Stimulated activated CD4-positive, alpha-beta T cell treated with anti-CD3 and anti-CD28 coated beads, Interleukin-12 subunit alpha, Interleukin-12 subunit beta, amount 100 ng/mL, for 4 hours (primary cell): ENCODE data around the gene TTC3.

Source experiments
- DNase-seq: peaks from one replicate; pipeline ENCODE4 v3.0.0-alpha.2; 2020

Gene TTC3

DNA sequence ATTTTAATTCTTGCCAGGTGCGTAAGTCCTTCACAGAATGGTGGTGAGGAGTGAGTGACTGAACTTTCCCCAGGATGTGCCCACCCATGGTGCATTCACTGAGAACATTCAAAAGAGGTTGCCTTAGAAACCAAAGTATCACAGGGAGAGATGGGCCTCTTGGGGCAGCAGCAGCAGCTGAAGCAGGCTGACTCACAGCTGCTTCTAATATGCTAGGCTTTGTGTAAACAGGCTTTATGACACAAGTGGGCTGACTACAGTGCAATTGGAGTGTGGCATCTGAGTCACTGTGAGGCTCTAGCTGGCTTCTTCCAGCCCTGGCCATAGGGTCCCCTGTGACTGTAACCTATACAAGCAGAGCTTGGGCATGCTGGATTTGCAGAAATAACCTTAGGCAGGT lies 12.8 kb upstream of the TTC3 start:
- DNase-seq, result no peak

DNA sequence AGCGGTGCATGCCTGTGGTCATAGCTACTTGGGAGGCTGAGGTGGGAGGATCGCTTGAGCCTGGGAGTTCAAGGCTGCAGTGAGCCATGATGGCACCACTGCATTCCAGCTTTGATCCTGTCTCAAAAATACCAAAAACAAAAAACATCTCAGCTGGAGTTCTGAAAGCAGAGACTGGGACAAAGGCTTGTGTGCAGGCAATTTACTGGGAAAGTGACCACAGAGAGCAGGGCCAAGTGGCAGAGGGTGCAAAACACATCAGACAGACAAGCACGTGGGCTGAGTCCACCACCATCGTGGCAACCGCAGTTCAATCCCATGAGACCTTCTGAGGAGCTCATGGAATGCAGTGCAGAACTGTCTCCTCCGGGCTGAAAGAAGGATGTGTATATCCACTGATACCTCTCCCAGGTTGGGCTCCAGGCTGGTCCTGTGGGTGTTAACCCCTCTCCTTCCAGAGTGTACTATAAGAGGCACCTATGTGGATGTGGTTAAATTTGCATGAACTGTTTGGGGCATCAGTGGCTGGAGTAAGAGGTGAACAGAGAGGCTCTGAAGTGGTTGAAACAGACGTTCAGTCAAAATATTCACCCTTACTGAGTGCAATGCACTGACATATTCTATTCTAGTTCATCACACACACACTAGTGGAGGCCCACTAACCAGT lies 11.0 kb upstream of the TTC3 start:
- no peak for DNase-seq

DNA sequence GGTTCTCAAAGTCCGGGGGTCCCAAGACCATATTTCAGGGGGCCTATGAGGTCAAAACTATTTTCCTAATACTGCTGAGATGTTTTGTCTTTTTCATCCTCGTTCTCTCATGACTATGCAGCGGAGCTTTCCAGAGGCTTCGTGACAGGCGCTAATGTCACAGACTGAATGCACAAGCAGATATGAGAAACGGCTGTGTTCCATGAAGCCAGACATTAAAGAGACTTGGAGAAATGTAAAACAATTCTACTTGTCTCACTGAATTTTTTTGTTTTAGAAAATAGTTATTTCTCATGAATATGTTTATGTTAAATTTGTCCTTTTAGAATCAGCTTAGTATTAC lies 10.5 kb upstream of the TTC3 start:
- DNase-seq, result no peak

DNA sequence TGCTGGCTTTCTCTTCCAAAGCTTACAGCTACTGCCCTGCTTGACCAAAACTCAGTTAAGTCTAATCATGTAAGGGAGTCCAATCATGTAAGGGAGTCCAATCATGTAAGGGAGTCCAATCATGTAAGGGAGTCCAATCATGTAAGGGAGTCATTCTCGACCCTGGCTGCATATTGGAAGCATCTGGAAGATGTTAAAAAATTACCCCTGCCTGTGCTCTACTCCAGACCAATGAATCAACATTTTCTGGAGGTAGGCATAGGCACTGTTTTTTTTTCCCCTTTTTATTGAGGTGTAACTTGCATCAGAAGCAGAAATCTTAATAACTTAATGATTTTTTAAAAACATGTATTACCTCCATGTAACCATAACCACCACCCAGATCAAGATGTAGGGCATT lies 9.6 kb upstream of the TTC3 start:
- DNase-seq, result no peak

DNA sequence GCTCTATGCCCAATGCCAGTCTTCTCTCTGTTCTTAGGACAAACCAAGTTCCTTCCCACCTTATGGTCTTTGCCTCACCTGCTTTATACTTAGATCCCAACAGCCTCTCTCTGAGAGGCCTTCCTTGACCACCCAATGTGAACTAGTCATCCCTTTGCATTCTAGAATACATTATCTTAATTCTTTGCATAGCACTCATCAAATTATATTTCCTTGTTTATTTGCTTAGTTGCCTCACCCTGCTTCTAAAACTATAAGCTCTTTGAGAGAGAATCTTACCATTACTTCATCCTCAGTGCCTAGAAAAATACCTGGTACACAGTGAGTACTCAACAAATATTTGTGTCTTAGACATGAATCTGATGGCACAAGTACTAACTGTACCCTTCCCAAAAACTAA lies 8.2 kb upstream of the TTC3 start:
- DNase-seq, result no peak

DNA sequence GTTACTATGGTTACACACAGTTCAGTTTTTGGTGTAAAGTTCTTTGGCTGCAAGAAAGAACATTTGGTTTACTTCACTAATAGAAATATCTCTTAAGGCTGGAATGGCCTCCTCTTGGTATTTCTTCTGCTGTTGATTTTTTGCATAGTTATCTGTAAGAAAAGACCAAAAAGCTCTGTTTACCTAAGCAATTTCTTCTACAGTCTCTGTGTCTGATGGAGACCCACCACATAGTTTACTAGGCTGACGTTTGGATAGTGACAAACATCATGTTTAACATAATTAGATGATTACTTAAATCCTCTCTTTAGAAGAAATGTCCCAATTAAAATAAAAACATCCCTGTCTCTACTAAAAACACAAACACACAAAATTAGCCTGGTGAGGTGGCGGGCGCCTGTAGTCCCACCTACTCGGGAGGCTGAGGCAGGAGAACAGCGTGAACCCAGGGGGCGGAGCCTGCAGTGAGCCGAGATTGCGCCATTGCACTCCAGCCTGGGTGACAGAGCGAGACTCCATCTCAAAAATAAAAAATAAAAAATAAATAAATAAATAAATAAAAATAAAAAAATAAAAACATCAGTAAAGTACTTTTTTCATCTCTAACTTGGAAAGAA lies 7.4 kb upstream of the TTC3 start:
- DNase-seq, result no peak

DNA sequence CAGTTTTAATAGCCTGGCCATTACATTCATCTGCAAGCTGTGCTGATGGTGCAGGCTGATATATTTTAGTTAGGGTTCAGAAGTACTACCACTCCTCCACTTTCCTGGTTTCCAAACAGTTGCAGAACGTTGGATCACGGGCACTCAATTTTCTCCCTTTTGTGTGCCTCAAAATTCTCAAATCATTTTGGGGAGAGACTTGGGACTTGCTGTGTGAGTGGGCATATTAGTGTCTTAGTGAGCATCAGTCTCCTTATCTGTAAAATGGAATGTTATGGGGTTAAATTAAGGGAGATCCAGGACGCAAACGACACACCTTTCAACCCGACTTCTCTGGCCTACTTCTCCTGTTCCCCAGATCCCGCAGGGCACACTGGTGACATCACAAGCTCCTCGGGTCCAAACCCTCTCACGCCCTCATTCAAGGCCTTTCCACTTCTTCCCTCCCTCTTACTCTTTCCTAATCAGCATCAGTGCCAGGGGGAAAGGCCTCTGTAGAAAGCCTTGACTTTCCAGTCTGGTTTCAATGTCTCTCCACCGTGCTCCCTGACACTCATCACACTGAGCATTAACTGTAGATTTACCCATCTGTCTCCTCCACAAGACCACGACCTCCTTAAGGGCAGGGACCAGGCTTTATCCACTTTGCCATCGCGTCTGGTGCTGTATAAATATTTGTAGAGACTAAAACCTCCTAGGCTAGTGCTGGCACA lies 1.3 kb upstream of the TTC3 start:
- DNase-seq, result peak; percentile 4

DNA sequence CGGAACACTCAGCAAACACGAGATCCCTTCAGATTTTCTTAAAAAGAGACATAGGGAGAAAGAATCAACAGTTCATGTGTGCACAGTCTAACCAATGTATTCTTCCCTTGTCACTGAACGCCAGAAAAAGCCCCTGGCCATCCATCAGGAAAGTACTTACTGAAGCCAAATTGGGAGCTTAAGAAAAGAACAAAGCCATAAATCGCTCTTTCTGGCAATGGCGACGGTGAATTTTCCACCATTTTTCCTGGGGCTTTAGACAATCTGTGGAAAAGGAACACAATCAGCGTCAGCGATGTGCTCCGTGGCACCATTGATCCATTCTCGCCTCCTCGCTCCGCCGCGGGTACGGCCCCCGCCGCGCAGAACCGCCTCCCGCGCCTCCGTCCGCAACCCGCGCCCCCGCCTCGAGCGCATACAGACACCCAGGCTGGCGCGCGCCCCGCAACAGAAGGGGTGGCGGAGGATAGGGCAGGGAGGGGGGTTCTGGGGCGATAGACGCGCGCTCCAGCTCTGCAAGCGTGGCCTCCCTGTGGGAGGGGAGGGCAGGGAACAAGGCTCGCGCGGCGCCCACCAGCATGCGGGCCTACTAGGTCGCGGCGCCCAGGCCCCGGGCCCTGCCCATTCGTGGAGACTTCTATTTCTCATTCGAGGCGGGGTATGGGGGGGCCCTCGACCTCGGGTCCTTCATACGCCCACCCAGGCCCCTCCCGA lies 623 bp upstream of the TTC3 start:
- peak; percentile 70 for DNase-seq

DNA sequence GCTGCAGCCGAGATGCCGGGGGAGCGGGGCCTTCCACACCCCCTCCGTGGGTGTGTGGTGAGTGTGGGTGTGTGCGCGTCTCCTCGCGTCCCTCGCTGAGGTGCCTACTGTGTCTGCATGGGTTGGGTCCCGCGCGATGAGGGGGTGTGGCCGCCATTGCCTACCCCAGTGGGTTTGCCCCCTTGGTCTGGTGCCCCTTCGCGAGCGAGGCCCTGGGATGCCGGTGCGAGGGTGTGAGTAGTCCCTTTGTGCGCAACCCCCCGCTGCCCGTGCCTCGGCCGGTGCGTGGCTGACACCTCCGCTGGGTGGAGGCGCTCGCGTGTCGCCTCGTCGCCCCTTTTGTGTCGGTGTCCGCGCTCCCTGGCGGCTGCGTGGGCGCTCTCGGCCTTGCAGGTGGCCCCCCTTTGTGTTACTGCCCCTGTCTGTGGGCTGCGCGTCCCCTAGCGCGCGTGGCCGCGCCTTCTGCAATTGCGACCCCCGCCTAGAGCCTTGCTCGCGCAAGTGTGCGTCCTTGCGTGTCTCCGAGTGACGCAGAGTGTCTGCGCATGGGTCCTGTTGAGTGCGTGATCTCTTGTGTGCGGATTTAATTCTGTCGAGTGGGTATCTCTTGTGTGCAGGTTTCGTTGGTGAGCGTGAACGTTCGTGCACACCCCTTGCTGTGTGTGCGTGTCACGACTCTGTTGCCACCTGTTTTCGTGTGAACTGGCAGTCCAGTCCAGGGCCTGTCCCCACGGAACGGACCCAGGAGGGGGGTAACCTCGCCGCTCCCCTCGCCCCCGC lies 553 bp downstream of the TTC3 start:
- peak; percentile 53 for DNase-seq

DNA sequence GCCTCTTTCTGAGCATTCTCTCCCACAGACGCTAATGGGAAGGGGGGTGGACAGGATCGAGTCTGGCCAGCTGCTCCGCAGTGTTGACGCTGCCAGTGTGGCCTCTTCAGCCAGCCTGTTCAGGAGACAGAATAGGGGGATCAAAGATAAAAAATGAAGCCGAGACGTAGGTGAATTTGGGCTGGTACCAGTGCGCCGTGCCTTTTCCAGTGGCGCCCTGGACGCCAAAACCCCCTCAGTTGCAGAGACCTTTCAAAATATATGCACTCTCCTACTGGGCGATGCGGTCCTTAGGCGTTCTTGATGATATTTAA lies 1.1 kb downstream of the TTC3 start:
- no peak for DNase-seq

DNA sequence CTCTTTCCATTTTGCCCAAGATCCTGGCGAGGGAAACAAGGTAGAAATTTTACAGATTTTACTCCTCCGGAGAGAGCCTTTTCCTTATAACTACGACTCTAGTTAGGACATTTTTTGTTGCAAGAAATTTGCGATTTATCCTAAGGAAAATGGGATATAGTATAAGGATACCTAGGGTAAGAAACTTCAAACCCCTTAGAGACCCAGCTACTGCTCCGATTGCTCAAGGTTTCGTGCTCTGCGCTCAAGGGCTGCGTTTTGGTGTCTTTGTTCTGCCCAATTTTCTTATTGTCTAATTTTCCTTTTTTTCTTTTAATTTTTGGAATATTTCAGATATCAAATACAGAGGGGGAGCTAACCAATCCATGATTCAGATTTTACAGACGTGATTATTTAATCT lies 1.5 kb downstream of the TTC3 start:
- DNase-seq, result no peak

DNA sequence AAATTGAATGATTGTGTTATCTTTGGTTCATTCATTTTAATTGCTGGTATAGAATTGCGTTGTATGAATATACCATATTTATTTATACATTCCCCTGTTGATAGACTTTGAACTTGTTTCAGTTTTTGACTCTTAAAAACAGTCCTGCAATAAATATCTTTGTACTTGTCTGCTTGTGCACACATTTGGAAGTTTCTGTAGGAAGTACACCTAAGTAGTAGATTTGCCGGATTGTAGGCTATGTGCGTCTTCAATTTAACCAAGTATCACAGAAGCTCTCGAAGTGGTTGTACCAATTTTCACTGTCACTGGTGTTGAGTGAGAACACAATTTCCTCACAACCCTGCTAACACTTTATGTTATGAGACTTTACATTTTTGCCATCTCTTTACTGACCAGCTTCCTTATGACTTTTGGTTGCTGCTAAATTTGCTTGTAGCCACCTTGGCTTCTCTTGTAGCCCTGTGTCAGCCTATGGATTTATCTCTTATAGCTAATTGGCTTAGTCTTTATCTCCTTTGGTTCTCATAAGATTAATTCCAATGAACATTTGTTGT lies 2.2 kb downstream of the TTC3 start:
- DNase-seq, result no peak

DNA sequence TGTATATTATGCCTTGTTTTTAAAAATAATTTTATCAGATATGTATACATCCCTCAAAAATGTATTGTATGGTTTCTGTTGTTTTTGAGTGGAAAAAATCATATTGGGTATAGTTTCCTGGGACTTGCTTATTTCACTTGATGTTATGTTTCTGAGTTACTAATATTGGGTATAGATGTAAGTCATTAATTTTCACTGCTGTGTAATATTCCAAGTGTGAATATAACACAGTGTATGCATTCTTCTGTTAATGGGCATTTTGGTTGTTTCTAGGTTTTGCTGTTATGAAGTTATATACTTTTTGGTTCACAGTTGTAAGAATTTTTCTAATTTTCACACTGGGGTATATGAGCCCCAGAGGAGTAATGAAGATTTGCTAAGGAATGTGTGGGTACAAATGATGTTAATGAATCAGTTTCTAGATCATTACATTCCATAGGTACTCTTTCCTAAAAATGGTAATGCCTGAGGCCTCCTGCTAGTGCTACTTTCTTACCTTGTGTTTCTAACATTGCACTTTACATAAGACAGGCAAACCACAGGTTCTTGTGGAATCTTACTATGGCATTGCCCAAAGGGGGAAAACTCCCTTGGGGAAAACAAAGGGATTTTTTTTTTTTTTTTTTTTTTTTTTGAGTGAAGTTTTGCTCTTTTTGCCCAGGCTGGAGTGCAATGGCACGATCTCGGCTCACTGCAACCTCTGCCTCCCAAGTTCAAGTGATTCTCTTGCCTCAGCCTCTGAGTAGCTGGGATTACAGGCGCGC lies 3.2 kb downstream of the TTC3 start:
- no peak for DNase-seq

DNA sequence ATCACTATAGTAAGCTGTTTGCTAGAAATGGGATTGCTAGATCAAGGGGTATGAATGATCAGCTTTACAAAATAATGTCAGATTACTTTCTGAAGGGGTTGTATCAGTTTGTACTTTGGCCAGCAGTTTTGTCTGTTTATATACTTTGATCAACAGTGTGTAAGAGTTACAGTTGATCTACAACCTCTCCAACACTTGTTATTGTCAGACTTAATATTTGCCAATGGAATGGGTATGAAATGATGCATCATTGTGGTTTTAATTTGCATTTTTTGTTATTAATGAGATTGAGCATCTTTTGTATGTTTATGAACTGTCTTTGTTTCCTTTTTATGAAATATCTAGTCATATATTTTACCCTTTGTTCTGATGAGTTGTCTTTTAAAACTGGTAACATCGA lies 4.3 kb downstream of the TTC3 start:
- no peak for DNase-seq

DNA sequence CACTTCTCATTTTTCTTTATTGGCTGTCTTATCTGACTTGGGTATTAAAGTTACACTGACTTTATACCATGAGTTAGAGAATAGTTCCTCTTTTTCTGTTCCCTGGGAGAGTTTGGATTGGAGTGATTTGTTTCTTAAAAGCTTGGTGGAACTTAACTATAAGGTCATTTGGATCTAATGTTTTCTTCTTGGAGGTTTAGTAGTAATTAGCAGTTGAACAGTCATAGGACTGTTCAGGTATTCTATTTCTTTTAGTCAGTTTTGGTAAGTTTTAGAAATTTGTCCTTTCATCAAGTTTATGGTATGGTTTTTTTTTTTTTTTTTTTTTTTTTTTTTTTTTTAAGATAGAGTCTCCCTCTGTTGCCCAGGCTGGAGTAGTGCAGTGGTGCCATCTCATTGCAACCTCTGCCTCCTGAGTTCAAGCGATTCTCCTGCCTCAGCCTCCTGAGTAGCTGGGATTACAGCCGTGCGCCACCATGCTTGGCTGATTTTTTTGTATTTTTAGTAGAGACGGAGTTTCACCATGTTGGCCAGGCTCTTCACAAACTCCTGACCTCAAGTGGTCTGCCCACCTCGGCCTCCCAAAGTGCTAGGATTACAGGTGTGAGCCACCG lies 6.3 kb downstream of the TTC3 start:
- no peak for DNase-seq

DNA sequence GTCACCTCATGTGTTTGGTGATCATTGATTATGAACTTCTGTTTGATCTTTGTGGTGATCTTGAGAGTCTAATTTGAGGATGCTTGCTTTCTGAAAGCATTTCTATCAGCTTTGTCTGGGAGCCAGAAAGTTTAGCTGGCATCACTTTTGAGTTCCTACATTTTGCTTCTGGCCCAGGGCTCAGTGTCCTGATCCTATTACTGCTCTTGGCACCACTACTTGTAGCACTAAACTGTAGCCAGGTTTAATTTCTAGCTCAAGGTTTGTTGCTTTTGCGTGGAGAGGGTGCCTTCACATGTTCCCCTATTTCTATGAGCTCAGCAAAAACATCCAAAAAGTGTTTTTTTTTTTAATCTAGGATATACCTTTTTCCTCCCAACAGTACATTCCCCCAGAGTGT lies 9.3 kb downstream of the TTC3 start:
- no peak for DNase-seq

DNA sequence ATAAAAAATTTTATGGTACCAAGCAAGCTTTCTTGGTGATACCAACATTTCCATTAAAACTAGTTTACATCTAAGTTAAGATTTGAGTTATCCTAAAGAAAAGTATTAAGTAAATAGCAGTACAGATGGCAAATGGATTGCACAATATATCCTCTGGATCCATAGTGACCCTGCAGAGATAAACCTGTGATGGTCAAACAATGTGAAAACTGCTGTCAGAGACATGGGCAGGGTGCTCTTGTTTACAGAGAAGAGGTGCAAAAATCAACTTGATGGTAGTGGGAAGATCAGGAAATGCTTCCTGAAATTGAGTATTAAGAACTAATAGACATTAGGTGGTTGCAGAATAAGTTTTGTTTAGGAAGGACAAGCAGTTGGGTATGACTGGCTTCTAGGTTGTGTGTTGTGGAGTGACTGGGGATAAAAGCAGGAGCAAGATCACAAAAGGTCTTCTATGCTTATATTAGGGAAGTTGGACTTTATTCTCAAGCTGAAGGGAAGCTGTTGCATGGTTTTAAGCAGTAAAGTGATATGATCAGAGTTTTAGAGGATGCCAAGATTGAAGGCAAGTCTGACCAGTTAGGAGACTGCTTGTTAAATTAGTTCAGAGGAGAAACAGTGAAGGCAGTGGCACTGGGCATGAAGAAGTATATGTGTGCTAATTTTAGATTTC lies 9.9 kb downstream of the TTC3 start:
- no peak for DNase-seq

DNA sequence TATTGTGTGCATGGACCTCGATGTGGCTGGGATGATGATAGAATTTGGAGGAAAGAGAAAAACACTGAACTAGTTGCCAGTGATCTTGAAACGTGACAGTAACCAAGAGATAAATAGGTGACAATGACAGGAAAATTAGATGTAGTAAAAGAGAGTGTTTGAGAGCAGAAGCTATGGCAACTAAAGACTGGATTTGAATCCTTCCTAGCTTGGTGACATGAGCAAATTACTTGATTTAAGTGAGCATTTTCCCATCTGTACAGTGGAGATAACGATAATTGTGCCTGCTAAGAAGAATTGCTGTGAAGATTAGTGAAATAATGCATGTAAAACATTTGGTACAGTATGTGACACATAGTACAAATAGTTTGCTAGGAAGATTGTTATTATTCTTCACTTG lies 12.7 kb downstream of the TTC3 start:
- DNase-seq, result no peak

DNA sequence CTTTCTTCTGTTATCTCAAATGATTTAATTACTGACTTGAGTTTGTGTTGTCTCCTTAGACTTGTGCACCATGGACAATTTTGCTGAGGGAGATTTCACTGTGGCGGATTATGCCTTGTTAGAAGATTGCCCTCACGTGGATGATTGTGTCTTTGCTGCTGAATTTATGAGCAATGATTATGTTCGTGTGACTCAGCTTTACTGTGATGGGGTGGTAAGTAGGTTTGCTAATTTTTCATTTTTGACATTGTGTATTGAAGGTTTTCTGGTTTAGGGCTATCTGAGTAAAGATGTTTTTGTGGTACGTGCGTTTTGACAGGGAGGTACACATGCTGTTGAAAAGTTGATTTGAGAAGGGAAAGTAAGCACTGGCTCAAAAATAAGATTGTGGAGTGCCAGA lies 14.1 kb downstream of the TTC3 start:
- no peak for DNase-seq

DNA sequence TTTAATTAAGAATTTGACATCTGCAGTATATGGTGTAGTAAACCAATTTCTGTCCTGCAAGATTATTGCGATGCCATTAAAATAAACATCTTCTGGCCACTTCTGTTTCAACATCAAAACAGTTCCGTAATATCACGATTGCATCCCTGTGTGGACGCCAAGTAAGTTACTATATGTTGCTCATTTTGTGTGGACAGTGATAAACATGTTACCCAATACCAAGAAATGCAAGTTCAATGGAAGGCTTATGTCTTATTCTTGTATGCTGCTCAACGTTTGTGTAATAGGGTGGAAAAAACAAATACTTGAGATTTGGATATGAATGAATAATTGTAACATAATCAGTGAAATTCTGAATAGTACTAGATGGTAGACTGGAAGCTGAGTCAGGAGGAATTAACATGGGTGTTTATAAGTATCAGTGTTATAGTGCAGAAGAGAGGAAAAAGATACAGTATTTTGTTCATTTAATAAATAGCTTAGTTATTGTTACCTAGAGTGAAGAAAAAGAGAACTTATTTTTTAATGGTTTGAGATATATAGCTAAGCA lies 15.2 kb downstream of the TTC3 start:
- no peak for DNase-seq

DNA sequence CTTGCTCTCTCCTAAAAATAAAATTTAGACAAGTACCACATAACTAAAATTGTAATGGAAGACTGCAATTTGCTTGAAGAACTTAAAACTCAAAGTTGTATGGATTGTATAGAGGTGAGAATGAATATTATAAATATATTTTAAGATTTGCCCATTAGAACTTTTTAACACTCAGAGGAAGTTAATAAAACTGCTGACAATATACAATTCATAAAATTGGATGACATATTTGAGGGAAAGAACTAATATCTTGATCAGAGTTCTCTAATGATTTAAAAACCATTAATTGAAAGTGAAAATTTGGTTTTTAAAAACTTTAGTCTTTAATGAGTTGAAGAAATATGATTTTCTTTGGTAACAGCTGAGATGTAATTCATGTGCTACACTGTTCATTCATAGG lies 20.9 kb downstream of the TTC3 start:
- no peak for DNase-seq
